A549 treated with DMSO at 1 μM for 4 hours (cell line): ENCODE measurements around the gene GSAP. TPM values are rescaled to one million over a fixed set of nuclear protein-coding genes. Genes with fewer than 3 reads are reported as not detected.

Experiments used
- total RNA-seq: library from RNA; stranded (reverse); fragments of 200-300 nt; extraction: Qiagen RNA extraction; gene quantifications from 5 replicates; pipeline ENCODE4 v1.2.3, GENCODE V29; 2022; ENCODE audit warnings: low read depth

The GSAP gene, protein sequence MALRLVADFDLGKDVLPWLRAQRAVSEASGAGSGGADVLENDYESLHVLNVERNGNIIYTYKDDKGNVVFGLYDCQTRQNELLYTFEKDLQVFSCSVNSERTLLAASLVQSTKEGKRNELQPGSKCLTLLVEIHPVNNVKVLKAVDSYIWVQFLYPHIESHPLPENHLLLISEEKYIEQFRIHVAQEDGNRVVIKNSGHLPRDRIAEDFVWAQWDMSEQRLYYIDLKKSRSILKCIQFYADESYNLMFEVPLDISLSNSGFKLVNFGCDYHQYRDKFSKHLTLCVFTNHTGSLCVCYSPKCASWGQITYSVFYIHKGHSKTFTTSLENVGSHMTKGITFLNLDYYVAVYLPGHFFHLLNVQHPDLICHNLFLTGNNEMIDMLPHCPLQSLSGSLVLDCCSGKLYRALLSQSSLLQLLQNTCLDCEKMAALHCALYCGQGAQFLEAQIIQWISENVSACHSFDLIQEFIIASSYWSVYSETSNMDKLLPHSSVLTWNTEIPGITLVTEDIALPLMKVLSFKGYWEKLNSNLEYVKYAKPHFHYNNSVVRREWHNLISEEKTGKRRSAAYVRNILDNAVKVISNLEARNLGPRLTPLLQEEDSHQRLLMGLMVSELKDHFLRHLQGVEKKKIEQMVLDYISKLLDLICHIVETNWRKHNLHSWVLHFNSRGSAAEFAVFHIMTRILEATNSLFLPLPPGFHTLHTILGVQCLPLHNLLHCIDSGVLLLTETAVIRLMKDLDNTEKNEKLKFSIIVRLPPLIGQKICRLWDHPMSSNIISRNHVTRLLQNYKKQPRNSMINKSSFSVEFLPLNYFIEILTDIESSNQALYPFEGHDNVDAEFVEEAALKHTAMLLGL
- total RNA-seq, result 1.8 to 3.7 TPM (median 2.8 TPM) in 5 replicates

DNA sequence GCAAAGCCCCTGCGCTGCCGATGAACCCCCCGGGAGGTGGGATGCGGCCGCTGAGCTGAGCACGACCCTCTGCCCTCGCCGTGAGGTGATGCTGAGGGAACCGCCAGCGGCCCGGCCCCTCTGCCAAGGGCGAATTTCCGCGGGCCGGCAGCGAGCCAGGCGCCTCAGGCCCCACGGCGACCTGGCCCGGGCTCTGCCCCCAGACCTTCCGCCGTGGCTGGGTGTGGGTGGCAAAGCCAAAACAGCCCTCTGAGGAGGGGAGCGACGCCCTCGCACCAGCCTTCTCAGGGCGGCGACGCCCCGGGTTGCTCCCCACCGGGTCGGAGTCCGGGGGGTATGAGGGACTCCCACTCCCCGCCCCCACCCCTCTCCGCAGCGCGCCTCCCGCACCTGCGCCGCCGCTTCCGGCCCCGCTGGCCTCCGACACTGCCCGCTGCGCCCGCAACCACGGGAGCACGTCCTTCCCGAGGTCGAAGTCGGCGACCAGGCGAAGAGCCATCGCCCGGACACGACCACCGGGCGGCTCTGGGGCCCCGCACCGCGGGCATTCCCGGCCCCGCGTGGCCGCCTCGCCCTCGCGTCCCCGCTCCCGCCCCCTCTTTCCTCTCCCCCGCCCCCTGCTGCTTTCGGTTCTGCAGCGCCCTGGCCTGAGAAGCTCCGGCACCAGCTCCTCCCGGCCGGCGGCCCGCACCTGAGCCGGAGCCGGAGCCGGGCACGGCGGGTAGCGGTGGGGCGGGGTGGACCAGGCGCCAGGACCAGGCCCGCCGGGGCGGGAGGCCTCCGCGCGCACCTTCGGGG, at the start of gene GSAP:
Gene GSAP (minus strand): TSS at position 527 of the 798 bp plus-strand sequence. CDS start 28 bp downstream, at position 499.

Other genes starting within 250 kb of the GSAP start
- gene FGL2, start 216.5 kb downstream of the GSAP start, total RNA-seq, result not detected in 5 replicates
- gene PTPN12, start 120.9 kb upstream of the GSAP start, total RNA-seq, result 51.4 to 61.8 TPM (median 56.4 TPM) in 5 replicates